OCI-LY3 (cell line): ENCODE results near the gene TMPRSS3.

Experiments
- H2AFZ ChIP-seq: fragments of 200-600, 300-600 bp; shearing (Covaris generic); 2 replicates; pipeline ENCODE4 v1.6.0; 2014; ENCODE audit warnings: antibody characterized with exemption, low read depth, low read length
- H3K27ac ChIP-seq: fragments of 200-600, 300-600 bp; sonication (generic); 2 replicates; pipeline ENCODE4 v1.5.1; 2014; ENCODE audit warnings: mild to moderate bottlenecking, low read length, moderate library complexity, mixed read lengths
- H3K27me3 ChIP-seq: fragments of 200-600, 300-600 bp; sonication (generic); 2 replicates; pipeline ENCODE4 v1.6.1; 2014; ENCODE audit warnings: low read depth, low read length, mixed read lengths
- H3K36me3 ChIP-seq: fragments of 200-600, 300-600 bp; sonication (generic); replicated peaks from 2 replicates; pipeline ENCODE3; 2014; ENCODE audit warnings: low read depth, low read length, mixed read lengths
- H3K4me1 ChIP-seq: fragments of 300-600, 200-600 bp; sonication (generic); 2 replicates; pipeline ENCODE4 v1.6.1; 2014; ENCODE audit warnings: low read length, mixed read lengths
- H3K4me2 ChIP-seq: fragments of 200-600, 300-600 bp; sonication (generic); 2 replicates; pipeline ENCODE4 v1.6.1; 2014; ENCODE audit warnings: low read length, mixed read lengths
- H3K4me3 ChIP-seq: fragments of 300-600, 200-600 bp; sonication (generic); 2 replicates; pipeline ENCODE4 v1.5.1; 2014; ENCODE audit warnings: antibody characterized with exemption, mild to moderate bottlenecking, low read length, moderate library complexity
- H3K79me2 ChIP-seq: fragments of 300-600, 200-600 bp; shearing (Covaris generic); 2 replicates; pipeline ENCODE4 v1.6.1; 2014; ENCODE audit warnings: mild to moderate bottlenecking, low read length, mixed read lengths
- H3K9ac ChIP-seq: fragments of 300-600, 200-600 bp; shearing (Covaris generic); 2 replicates; pipeline ENCODE4 v1.6.0; 2014; ENCODE audit warnings: mild to moderate bottlenecking, low read length, moderate library complexity
- H3K9me3 ChIP-seq: fragments of 200-600, 300-600 bp; shearing (Covaris generic); 2 replicates; pipeline ENCODE4 v1.6.1; 2014; ENCODE audit warnings: low read length, mixed read lengths; ENCODE audit not compliant: insufficient read depth
- H4K20me1 ChIP-seq: fragments of 200-600, 300-600 bp; sonication (generic); 2 replicates; pipeline ENCODE4 v1.6.1; 2016; ENCODE audit warnings: low read length, mixed read lengths; ENCODE audit not compliant: insufficient read depth
- EZH2phosphoT487 ChIP-seq: fragments of 200-600 bp; shearing (Covaris generic); IDR thresholded peaks from 2 replicates; pipeline ENCODE4 v1.6.1; 2018; ENCODE audit warnings: antibody characterized with exemption, mixed run types, low read depth
- TF ChIP-seq, protein P1 (sequence below): fragments of 200-600, 300-600 bp; sonication (generic); IDR thresholded peaks from 2 replicates; pipeline ENCODE4 v1.5.1; 2014; ENCODE audit warnings: antibody characterized with exemption, low read length, low read depth

The TMPRSS3 gene

DNA sequence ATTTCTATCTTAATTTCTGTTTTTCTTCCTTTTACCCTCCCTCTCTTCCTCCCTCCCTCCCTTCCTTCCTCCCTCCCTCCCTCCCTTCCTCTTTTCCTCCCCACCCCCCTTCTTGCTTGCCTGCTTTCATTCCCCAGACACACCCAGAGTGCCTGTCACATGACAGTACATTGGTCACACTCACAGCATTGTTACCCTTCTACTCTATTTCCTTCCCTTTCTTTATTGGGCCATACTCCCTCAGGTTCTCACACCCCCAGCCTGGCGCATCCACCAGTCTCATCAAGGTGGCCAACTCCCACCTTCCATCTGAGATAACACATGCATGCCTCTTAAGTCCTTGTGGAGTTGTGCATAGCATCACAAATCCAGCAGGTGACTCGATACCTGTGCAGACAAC is 10.9 kb downstream of the TMPRSS3 start:
- Histone ChIP-seq H3K4me2 (no peak overlapping the region), H3K9ac (no peak overlapping the region), H4K20me1 (no peaks in the 10 kb centered on the region), H3K27me3 (no peaks in the 10 kb centered on the region), H3K36me3 (no peaks in the 10 kb centered on the region), H3K9me3 (peaks cover 6% of the 10 kb centered on the region; the same call in 1 of the 2 replicates), H3K4me3 (no peak overlapping the region), H3K27ac (no peak overlapping the region), H2AFZ (no peak overlapping the region), H3K4me1 (peaks cover 4% of the 10 kb centered on the region), H3K79me2 (no peaks in the 10 kb centered on the region)
- no peak for TF ChIP-seq EZH2phosphoT487
- TF ChIP-seq, protein P1, sequence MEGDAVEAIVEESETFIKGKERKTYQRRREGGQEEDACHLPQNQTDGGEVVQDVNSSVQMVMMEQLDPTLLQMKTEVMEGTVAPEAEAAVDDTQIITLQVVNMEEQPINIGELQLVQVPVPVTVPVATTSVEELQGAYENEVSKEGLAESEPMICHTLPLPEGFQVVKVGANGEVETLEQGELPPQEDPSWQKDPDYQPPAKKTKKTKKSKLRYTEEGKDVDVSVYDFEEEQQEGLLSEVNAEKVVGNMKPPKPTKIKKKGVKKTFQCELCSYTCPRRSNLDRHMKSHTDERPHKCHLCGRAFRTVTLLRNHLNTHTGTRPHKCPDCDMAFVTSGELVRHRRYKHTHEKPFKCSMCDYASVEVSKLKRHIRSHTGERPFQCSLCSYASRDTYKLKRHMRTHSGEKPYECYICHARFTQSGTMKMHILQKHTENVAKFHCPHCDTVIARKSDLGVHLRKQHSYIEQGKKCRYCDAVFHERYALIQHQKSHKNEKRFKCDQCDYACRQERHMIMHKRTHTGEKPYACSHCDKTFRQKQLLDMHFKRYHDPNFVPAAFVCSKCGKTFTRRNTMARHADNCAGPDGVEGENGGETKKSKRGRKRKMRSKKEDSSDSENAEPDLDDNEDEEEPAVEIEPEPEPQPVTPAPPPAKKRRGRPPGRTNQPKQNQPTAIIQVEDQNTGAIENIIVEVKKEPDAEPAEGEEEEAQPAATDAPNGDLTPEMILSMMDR, result no peak

DNA sequence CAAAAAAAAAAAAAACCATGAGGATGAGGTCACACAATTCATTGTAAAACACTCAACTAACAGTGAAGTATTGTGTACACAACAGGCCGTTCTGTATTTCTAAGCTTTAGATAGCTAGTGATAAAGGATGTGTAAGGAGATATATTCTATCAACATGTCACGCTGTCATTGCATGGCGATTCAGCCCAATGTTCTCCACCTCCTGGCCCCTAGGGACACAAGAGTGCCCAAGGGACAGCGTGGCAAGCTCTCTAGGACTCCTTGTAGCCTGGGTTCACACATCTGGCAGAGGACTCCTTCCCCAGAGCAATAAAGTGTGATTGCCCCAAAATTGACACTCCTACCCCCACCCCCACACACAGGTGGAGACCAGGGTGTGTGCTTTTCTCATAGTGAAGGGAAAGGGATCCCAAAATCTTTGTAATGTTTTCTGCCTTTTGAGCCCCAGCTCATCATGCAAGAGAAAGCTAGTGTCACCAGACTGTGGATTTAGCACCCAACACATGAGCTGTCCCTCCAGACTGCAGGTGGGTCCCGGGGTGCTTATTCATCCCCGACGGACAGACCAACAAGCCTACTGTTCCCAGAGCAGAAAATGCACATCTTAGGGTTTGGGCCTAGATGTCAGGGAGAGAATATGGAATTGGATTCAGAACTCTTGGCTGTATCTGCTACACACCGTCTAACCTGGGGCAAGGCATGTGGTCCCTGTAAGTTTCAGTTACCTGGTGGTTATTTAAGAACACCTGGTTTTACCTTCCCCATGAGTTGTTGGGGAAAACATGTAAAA is 11.5 kb downstream of the TMPRSS3 start:
- H3K4me1 ChIP-seq, result no peaks in the 10 kb centered on the region
- H2AFZ ChIP-seq, result no peak overlapping the region
- H3K79me2 ChIP-seq, result no peaks in the 10 kb centered on the region
- H3K4me2 ChIP-seq, result no peak overlapping the region
- H3K4me3 ChIP-seq, result no peak overlapping the region
- no peak overlapping the region for H3K27ac ChIP-seq
- no peak for TF ChIP-seq EZH2phosphoT487
- TF ChIP-seq, protein P1, result no peak
- no peaks in the 10 kb centered on the region for H3K36me3 ChIP-seq
- H3K9ac ChIP-seq, result no peak overlapping the region
- no peaks in the 10 kb centered on the region for H4K20me1 ChIP-seq
- H3K27me3 ChIP-seq, result no peaks in the 10 kb centered on the region
- H3K9me3 ChIP-seq, result peaks cover 6% of the 10 kb centered on the region; the same call in 1 of the 2 replicates

DNA sequence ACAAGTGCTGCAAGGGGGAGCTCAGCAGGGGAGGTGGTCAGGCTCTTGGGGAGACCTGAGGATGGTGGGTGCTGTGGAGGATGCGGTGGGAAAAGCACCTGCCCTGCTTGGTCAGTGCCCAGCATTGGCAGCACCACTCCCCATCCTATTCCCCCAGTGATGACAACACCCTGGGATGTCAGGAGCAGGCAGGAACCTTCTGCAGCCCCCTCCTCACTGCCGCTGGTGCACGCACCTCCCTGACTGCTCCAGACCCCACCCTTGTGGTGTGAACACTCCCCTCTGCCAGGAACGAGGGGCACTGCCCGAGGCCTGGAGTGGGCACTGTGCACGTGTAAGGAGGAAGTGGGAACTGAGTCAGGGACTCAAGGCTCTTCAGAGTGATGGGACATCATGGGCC is 12.5 kb downstream of the TMPRSS3 start:
- Histone ChIP-seq H4K20me1 (no peaks in the 10 kb centered on the region), H3K9ac (no peak overlapping the region), H2AFZ (no peak overlapping the region), H3K4me2 (no peak overlapping the region), H3K79me2 (no peaks in the 10 kb centered on the region), H3K4me1 (no peaks in the 10 kb centered on the region), H3K9me3 (peaks cover 6% of the 10 kb centered on the region; the same call in 1 of the 2 replicates), H3K36me3 (no peaks in the 10 kb centered on the region), H3K27ac (no peak overlapping the region), H3K4me3 (no peak overlapping the region), H3K27me3 (no peaks in the 10 kb centered on the region)
- TF ChIP-seq, protein P1, result no peak
- no peak for TF ChIP-seq EZH2phosphoT487

DNA sequence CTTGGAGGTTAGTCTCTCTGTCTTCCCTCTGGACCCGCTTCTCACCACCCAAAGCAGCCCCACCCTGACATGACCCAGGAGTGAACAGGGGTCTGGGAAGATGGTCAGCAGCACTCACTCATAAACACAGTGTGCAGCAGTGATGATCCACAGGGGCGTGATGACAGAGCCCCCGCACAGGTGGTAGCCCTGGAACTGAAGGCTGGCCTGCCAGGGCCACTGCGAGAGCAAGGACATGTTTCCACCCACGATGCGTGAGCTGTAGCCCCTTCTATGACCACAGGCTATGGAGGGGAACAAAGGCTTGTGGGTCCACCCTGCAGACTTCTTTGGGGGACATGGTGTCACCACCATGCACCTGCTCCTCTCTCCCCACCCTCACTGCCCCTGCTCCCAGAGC is 12.9 kb downstream of the TMPRSS3 start:
- no peaks in the 10 kb centered on the region for H4K20me1 ChIP-seq
- peaks cover 6% of the 10 kb centered on the region; the same call in 1 of the 2 replicates for H3K9me3 ChIP-seq
- no peak overlapping the region for H3K9ac ChIP-seq
- H3K27ac ChIP-seq, result no peak overlapping the region
- H3K4me3 ChIP-seq, result no peak overlapping the region
- no peaks in the 10 kb centered on the region for H3K27me3 ChIP-seq
- H3K79me2 ChIP-seq, result no peaks in the 10 kb centered on the region
- H3K4me2 ChIP-seq, result no peak overlapping the region
- H2AFZ ChIP-seq, result no peak overlapping the region
- H3K4me1 ChIP-seq, result no peaks in the 10 kb centered on the region
- no peaks in the 10 kb centered on the region for H3K36me3 ChIP-seq
- TF ChIP-seq, protein P1, result no peak
- no peak for TF ChIP-seq EZH2phosphoT487
